ENCODE results near the gene CPTP.

DNA sequence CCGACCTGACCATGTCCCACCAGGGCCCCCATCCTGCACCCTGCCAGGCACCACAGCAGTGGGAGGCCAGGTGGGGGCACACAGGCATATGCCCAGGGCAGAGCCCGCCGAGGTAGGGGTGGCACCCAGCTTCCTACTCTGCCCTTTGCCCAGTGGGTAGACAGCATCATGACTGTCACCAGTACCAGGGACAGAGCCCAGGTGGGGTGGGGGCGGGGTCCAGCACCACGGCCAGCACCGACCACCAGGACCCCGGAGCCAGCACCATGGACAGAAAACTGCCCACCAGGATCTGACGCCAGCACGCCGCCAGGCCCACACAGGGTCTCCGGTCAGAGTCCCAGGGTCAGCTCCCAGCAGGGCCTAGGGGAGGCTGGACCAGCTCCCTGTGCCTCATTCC lies 10.2 kb downstream of the CPTP start:
- TF ChIP-seq YY1 (IDR thresholded peaks at IDR 0.05; ENCODE audit: insufficient read depth, insufficient read length) (no peak), ZNF274 (IDR thresholded peaks at IDR 0.05; ENCODE audit: low read depth, low read length) (no peak)
